Rectal smooth muscle tissue (tissue), 1 donor: ENCODE measurements around the gene MMAB.

Source experiments
- H3K27ac ChIP-seq: one replicate; pipeline ENCODE4 v1.7.0; 2013; ENCODE audit warnings: low read depth, low read length, inconsistent platforms
- H3K27me3 ChIP-seq: one replicate; pipeline ENCODE4 v1.7.0; 2013; ENCODE audit warnings: low read length; ENCODE audit not compliant: control insufficient read depth, insufficient read depth
- H3K36me3 ChIP-seq: one replicate; pipeline ENCODE4 v1.7.0; 2013; ENCODE audit warnings: low read length; ENCODE audit not compliant: control insufficient read depth, insufficient read depth
- H3K4me1 ChIP-seq: one replicate; pipeline ENCODE4 v1.7.0; 2013; ENCODE audit warnings: low read length; ENCODE audit not compliant: control insufficient read depth, insufficient read depth
- H3K4me3 ChIP-seq: one replicate; pipeline ENCODE4 v1.7.0; 2013; ENCODE audit warnings: low read length
- H3K9ac ChIP-seq: one replicate; pipeline ENCODE4 v1.7.0; 2013; ENCODE audit warnings: low read length

The MMAB gene

GRCh38 chr12:109578330-109578927, 5.1 kb upstream of the MMAB start:
- Histone ChIP-seq H3K9ac (no peak overlapping the region), H3K27me3 (no peaks in the 10 kb centered on the region), H3K4me3 (no peak overlapping the region), H3K4me1 (peaks cover 9% of the 10 kb centered on the region), H3K36me3 (peaks cover 23% of the 10 kb centered on the region), H3K27ac (no peak overlapping the region)

DNA sequence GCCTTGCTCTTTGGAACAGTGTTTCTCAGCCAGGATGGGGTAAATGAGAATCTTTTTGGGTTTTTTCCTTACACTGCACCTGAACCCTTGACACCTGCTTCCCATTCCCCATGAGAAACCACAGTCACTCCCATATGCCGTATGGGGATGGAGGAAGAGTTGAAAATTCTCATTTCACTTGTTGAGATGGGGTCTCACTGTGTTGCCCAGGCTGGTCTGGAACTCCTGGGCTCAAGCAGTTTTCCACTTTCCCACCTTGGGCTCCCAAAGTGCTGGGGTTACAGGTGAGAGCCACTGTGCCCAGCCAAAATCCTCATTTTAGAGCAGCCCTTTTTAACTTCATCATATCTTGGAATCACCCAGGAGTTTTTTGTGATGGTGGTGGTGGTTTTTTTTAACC, 4.0 kb upstream of the MMAB start:
- Histone ChIP-seq H3K4me3 (no peak overlapping the region), H3K4me1 (peaks cover 9% of the 10 kb centered on the region), H3K27me3 (no peaks in the 10 kb centered on the region), H3K27ac (no peak overlapping the region), H3K9ac (no peak overlapping the region), H3K36me3 (peaks cover 23% of the 10 kb centered on the region)

DNA sequence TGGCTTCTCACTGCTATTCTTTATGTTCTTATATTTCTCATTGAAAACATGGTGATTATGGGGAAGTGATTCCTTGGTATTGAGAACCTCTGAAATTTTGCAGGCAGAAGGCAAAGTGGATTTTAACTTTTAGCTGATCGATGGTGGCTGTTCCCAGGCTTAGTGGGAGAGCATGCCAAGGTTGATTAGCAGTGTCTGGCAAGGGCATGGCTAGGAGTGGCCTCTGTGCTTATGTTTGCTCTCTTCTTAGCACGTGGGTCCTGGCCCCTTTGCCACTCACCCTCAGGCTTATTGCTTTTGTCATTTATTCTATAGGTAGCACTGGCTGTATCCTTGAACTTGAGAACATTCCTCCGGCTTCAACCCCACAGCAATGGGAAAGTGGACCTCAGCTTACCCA, 2.4 kb upstream of the MMAB start:
- Histone ChIP-seq H3K4me3 (no peak overlapping the region), H3K27ac (no peak overlapping the region), H3K9ac (no peak overlapping the region), H3K36me3 (peaks cover 20% of the 10 kb centered on the region), H3K4me1 (peaks cover 9% of the 10 kb centered on the region), H3K27me3 (no peaks in the 10 kb centered on the region)

DNA sequence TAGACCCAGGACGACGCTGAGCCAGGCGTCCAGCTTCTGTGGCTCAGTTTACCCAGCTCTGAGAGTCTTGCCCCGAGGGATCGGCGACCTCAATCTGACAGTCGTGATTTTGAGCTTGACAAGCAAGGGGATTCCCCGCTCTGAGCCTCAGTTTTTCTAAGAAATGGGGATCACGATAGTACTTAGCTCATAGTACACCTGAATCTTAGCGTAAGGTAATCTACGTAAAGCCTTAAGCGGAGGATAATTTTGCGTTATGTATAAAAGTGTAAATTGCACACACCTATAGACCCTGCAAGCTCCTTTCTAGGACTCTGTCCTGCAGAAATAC, 575 bp upstream of the MMAB start:
- no peak overlapping the region for H3K27ac ChIP-seq

GRCh38 chr12:109572506-109572845, 828 bp downstream of the MMAB start:
- Histone ChIP-seq H3K36me3 (peaks cover 7% of the 10 kb centered on the region), H3K4me3 (peak overlapping the region; percentile 83), H3K9ac (no peak overlapping the region)

More for the DNA sequence above, 575 bp upstream of the MMAB start:
- H3K4me3 ChIP-seq: peak overlapping the region; percentile 80
- H3K36me3 ChIP-seq: peaks cover 9% of the 10 kb centered on the region
- H3K4me1 ChIP-seq: peaks cover 9% of the 10 kb centered on the region
- peak overlapping the region; percentile 33 for H3K9ac ChIP-seq
- H3K27me3 ChIP-seq: no peaks in the 10 kb centered on the region

DNA sequence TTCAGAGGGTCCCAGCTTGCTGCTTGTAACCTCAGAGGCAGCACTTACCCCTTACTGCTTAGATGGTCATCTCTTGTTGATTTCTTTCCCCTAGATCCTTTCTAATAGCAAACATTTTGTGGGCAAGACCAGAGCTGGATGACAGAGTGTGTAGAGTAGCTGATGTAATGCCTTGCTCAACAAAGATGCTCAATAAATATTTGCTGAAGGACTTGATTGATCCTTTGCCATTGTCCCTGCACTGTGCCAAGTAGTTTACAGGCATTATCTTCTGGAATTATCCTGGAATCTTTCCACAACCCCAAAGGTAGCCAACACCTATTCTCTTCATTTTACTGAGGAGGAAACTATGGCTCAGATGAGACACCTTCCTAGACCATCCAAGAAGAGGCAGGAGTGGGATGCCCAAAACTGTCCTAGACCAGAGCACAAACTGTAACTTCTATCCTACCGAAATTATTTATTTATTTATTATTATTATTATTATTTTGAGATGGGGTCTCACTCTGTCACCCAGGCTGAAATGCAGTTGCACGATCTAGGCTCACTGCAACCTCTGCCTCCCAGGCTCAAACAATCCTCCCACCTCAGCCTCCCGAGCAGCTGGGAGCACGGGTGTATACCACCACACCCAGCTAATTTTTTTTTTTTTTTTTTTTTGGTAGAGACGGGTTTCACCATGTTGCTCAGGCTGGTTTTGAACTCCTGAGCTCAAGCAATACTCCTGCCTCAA, 1.4 kb downstream of the MMAB start:
- peaks cover 7% of the 10 kb centered on the region for H3K36me3 ChIP-seq
- peaks cover 9% of the 10 kb centered on the region for H3K4me1 ChIP-seq
- no peak overlapping the region for H3K9ac ChIP-seq
- no peaks in the 10 kb centered on the region for H3K27me3 ChIP-seq
- no peak overlapping the region for H3K4me3 ChIP-seq
- no peak overlapping the region for H3K27ac ChIP-seq

More at GRCh38 chr12:109572506-109572845, 828 bp downstream of the MMAB start:
- H3K27me3 ChIP-seq: no peaks in the 10 kb centered on the region
- peaks cover 9% of the 10 kb centered on the region for H3K4me1 ChIP-seq
- H3K27ac ChIP-seq: no peak overlapping the region

- Histone ChIP-seq H3K27ac (no peak overlapping the region), H3K4me1 (no peaks in the 10 kb centered on the region), H3K4me3 (no peak overlapping the region), H3K27me3 (no peaks in the 10 kb centered on the region), H3K9ac (no peak overlapping the region), H3K36me3 (peaks cover 13% of the 10 kb centered on the region)
These were observed 4.8 kb downstream of the MMAB start for GRCh38 chr12:109568486-109568885.

DNA sequence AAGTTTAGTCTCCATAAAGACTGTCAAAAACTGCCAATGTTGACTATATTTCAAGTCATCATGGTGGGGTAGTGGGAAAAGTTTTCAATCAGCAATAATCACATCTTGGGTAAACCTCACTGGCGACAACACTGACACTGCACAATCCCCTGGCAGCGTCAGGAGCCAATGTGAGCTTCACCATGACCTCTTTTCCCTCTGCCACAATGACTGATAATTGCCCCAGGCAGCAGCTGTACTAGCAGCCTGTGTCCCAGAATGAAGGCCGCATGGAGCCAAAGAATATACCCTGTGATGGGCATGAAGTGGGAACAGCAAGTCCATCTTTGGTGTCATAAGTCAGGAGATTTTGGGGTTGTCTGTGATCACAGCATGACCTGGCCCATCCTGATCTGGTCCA, 5.3 kb downstream of the MMAB start:
- peaks cover 17% of the 10 kb centered on the region for H3K36me3 ChIP-seq
- H3K4me3 ChIP-seq: no peak overlapping the region
- no peak overlapping the region for H3K27ac ChIP-seq
- no peak overlapping the region for H3K9ac ChIP-seq
- no peaks in the 10 kb centered on the region for H3K27me3 ChIP-seq
- H3K4me1 ChIP-seq: no peaks in the 10 kb centered on the region

GRCh38 chr12:109567296-109567695, 6.0 kb downstream of the MMAB start:
- Histone ChIP-seq H3K4me3 (no peak overlapping the region), H3K9ac (no peak overlapping the region), H3K4me1 (no peaks in the 10 kb centered on the region), H3K36me3 (peaks cover 17% of the 10 kb centered on the region), H3K27me3 (no peaks in the 10 kb centered on the region), H3K27ac (no peak overlapping the region)

- H3K36me3 ChIP-seq: peaks cover 17% of the 10 kb centered on the region
- H3K27ac ChIP-seq: no peak overlapping the region
- no peak overlapping the region for H3K9ac ChIP-seq
- no peaks in the 10 kb centered on the region for H3K4me1 ChIP-seq
- H3K27me3 ChIP-seq: no peaks in the 10 kb centered on the region
- no peak overlapping the region for H3K4me3 ChIP-seq
These were observed 6.9 kb downstream of the MMAB start for GRCh38 chr12:109566424-109566823.

DNA sequence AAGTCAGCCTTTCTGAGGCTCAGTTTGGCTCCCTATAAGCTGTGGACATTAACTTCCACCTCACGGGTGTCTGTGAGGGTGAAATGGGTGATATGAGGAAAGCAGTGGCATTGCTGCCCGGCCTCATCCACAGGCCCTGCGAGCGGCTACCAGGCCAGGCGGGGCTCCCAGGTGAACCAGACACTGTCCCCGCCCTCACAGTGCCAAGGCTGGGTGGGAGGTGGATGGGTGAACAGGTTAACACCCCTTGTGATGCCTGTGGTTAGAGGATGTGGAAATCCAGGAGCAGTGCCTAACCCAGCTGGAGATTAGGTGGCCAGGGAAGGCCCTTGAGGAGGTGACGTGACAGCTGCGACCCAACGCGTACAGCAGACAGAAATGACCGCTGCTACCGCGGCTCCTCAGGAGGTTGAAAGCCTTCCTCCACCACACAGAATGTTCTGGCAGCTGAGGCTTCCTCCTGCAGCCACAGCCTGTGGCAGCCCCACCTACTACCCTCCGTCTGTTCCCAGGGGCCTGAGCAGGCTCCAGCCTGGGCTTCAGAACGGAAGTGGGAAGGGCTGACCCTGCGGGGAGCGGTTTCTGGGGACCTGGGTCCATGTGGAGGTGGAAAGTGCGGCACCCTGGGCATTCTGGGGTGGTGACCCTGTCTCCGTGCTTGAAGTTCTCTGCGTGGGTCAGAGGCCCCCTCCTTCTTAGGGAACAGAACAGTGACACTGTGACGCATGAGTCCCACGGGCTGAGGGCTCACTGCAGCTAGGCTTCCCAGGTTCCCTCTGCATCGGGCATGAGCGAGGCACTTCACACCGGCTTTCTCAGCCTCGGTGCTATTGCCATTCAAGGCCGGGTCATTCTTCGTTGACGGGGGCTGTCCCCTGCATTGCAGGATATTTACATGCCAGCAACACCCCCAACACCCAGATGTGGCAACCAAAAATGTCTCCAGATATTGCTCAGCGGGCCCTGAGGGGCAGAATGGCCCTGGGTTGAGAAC, 9.7 kb downstream of the MMAB start:
- H3K4me3 ChIP-seq: no peak overlapping the region
- H3K27ac ChIP-seq: no peak overlapping the region
- peaks cover 21% of the 10 kb centered on the region for H3K36me3 ChIP-seq

DNA sequence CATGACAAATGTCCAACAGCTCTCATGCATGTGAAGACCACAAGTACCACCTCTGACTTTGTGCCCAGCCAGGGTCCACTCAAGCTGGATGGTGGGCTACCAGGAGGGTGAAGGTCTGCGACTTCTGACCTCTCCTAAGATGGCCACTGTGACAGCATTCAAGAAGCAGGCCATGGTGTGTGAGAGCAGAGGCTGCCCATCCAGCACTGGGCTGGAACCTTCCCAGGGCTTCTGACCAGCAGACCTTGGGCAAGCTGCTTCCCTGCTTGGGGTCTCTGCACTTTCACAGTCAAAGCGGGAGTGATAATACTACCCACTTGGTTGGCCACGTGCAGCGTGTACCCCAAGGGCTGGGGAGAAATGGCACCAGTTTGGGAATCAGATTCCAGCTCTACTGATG, 10.4 kb downstream of the MMAB start:
- H3K27ac ChIP-seq: no peak overlapping the region
- H3K9ac ChIP-seq: no peak overlapping the region
- peaks cover 16% of the 10 kb centered on the region for H3K36me3 ChIP-seq

More for the DNA sequence above, 9.7 kb downstream of the MMAB start:
- Histone ChIP-seq H3K27me3 (no peaks in the 10 kb centered on the region), H3K4me1 (no peaks in the 10 kb centered on the region), H3K9ac (no peak overlapping the region)

More for the DNA sequence above, 10.4 kb downstream of the MMAB start:
- Histone ChIP-seq H3K27me3 (no peaks in the 10 kb centered on the region), H3K4me1 (no peaks in the 10 kb centered on the region), H3K4me3 (no peak overlapping the region)
